DND-41 (cell line): Measurements from ENCODE around the gene CEACAM21.

Experiments
- CTCF ChIP-seq: IDR thresholded peaks from 2 replicates; pipeline ENCODE4 v1.5.1; 2012; ENCODE audit warnings: borderline replicate concordance, low read length, moderate library complexity, mild to moderate bottlenecking; ENCODE audit not compliant: poor library complexity, severe bottlenecking; ENCODE audit errors: extremely low read depth
- EZH2 ChIP-seq: IDR thresholded peaks from 3 replicates; pipeline ENCODE4 v1.6.1; 2012; ENCODE audit warnings: borderline replicate concordance, low read depth, mild to moderate bottlenecking, moderate library complexity, low read length, inconsistent platforms; ENCODE audit not compliant: severe bottlenecking

GRCh38 chr19:41591951-41592562, 16.1 kb downstream of the CEACAM21 start:
- no peak for TF ChIP-seq CTCF
- no peak for TF ChIP-seq EZH2
